Large intestine (tissue), 3 donors: Measurements from ENCODE around the gene CDKAL1. TPM values are rescaled to one million over a fixed set of nuclear protein-coding genes. Genes with fewer than 3 reads are reported as not detected.
"Not testable (repeated sequence)": the region's sequence is repeated elsewhere in the genome, so short reads cannot be mapped to it uniquely, and the experiment has no call there.

Source experiments
- DNase-seq, 2 donors: peaks; one replicate each; pipeline versions ENCODE4 v3.0.0 to v3.0.0-alpha.2; 2013
- H3K27ac ChIP-seq: one replicate; pipeline ENCODE4 v1.5.1; 2013; ENCODE audit warnings: low read length
- H3K27me3 ChIP-seq: 2 replicates; pipeline ENCODE4 v1.6.1; 2013; ENCODE audit warnings: low read length; ENCODE audit not compliant: control insufficient read depth, insufficient read depth
- H3K36me3 ChIP-seq: 2 replicates; pipeline ENCODE4 v1.6.1; 2013; ENCODE audit warnings: low read length; ENCODE audit not compliant: control insufficient read depth, insufficient read depth
- H3K4me1 ChIP-seq: one replicate; pipeline ENCODE4 v1.6.1; 2013; ENCODE audit warnings: low read length; ENCODE audit not compliant: control insufficient read depth, insufficient read depth
- H3K4me3 ChIP-seq: one replicate; pipeline ENCODE4 v1.5.1; 2013; ENCODE audit warnings: low read length
- H3K9me3 ChIP-seq: one replicate; pipeline ENCODE4 v1.6.1; 2013; ENCODE audit warnings: mild to moderate bottlenecking, low read depth, low read length, moderate library complexity; ENCODE audit not compliant: control insufficient read depth
- WGBS: methylation state at CpG from one replicate; pipeline ENCODE4 v1.1.5; 2013; ENCODE audit warnings: low lambda C conversion rate; ENCODE audit not compliant: insufficient coverage; 5-methylcytosine and 5-hydroxymethylcytosine counted together
- polyA plus RNA-seq: library from polyadenylated mRNA; unstranded; fragments of 120-200 nt; gene quantifications from one replicate; pipeline ENCODE4 v1.2.1, GENCODE V29; 2013

CDKAL1 gene
- polyA plus RNA-seq, 1 donor, result 10.3 TPM

- Histone ChIP-seq H3K36me3 (no peaks in the 10 kb centered on the region), H3K4me3 (no peak overlapping the region), H3K4me1 (no peaks in the 10 kb centered on the region), H3K27ac (no peak overlapping the region), H3K9me3 (no peaks in the 10 kb centered on the region), H3K27me3 (no peaks in the 10 kb centered on the region)
- DNase-seq, result no peak
Observed at GRCh38 chr6:20717743-20718142, 183.5 kb downstream of the CDKAL1 start.

- no CpG with 5 or more reads among the region's 3 CpGs for WGBS
- Histone ChIP-seq H3K36me3 (no peaks in the 10 kb centered on the region), H3K4me3 (no peak overlapping the region), H3K27me3 (no peaks in the 10 kb centered on the region), H3K27ac (no peak overlapping the region), H3K9me3 (no peaks in the 10 kb centered on the region), H3K4me1 (no peaks in the 10 kb centered on the region)
- no peak for DNase-seq
Observed at GRCh38 chr6:20718705-20719653, 184.7 kb downstream of the CDKAL1 start.

GRCh38 chr6:20719980-20720379 lies 185.7 kb downstream of the CDKAL1 start:
- Histone ChIP-seq H3K36me3 (no peaks in the 10 kb centered on the region), H3K4me1 (no peaks in the 10 kb centered on the region), H3K27ac (no peak overlapping the region), H3K4me3 (no peak overlapping the region), H3K9me3 (no peaks in the 10 kb centered on the region), H3K27me3 (no peaks in the 10 kb centered on the region)
- DNase-seq, result no peak
- WGBS, result no CpG with 5 or more reads among the region's 2 CpGs

GRCh38 chr6:20721121-20721520 lies 186.9 kb downstream of the CDKAL1 start:
- not testable (repeated sequence) for H3K27me3 ChIP-seq, H3K4me1 ChIP-seq, H3K9me3 ChIP-seq, DNase-seq, H3K36me3 ChIP-seq, H3K4me3 ChIP-seq, H3K27ac ChIP-seq
- WGBS, result 100% methylated on average over 1 of the region's 3 CpGs

- H3K9me3 ChIP-seq, result no peaks in the 10 kb centered on the region
- H3K36me3 ChIP-seq, result no peaks in the 10 kb centered on the region
- no peak for DNase-seq
- H3K4me3 ChIP-seq, result no peak overlapping the region
- no peak overlapping the region for H3K27ac ChIP-seq
- H3K27me3 ChIP-seq, result no peaks in the 10 kb centered on the region
- no peaks in the 10 kb centered on the region for H3K4me1 ChIP-seq
- no CpG with 5 or more reads among the region's 2 CpGs for WGBS
Observed at GRCh38 chr6:20722455-20722854, 188.2 kb downstream of the CDKAL1 start.

GRCh38 chr6:20723236-20723635 lies 189.0 kb downstream of the CDKAL1 start:
- WGBS, result no CpG with 5 or more reads among the region's 12 CpGs

GRCh38 chr6:20724443-20725190 lies 190.4 kb downstream of the CDKAL1 start:
- Histone ChIP-seq H3K27ac (no peak overlapping the region), H3K27me3 (no peaks in the 10 kb centered on the region), H3K4me3 (no peak overlapping the region), H3K36me3 (no peaks in the 10 kb centered on the region), H3K9me3 (no peaks in the 10 kb centered on the region), H3K4me1 (no peaks in the 10 kb centered on the region)
- no peak for DNase-seq
- WGBS, result 0% methylated on average over 1 of the region's 6 CpGs

More at GRCh38 chr6:20723236-20723635, 189.0 kb downstream of the CDKAL1 start:
- Histone ChIP-seq H3K9me3 (no peaks in the 10 kb centered on the region), H3K27me3 (no peaks in the 10 kb centered on the region), H3K4me1 (no peaks in the 10 kb centered on the region), H3K4me3 (no peak overlapping the region), H3K36me3 (no peaks in the 10 kb centered on the region), H3K27ac (no peak overlapping the region)
- no peak for DNase-seq

- WGBS, result no CpG with 5 or more reads among the region's 3 CpGs
- H3K36me3 ChIP-seq, DNase-seq, H3K27ac ChIP-seq, H3K27me3 ChIP-seq, H3K9me3 ChIP-seq, H3K4me3 ChIP-seq, H3K4me1 ChIP-seq: not testable (repeated sequence)
Observed at GRCh38 chr6:20725235-20725634, 191.0 kb downstream of the CDKAL1 start.

- DNase-seq, result no peak
- Histone ChIP-seq H3K9me3 (no peaks in the 10 kb centered on the region), H3K36me3 (no peaks in the 10 kb centered on the region), H3K4me1 (no peaks in the 10 kb centered on the region), H3K27me3 (no peaks in the 10 kb centered on the region), H3K27ac (no peak overlapping the region), H3K4me3 (no peak overlapping the region)
- 100% methylated on average over 1 of the region's 1 CpG for WGBS
Observed at GRCh38 chr6:20729086-20729485, 194.8 kb downstream of the CDKAL1 start.

- not testable (repeated sequence) for H3K27me3 ChIP-seq, H3K36me3 ChIP-seq, H3K27ac ChIP-seq, H3K4me1 ChIP-seq, H3K4me3 ChIP-seq, H3K9me3 ChIP-seq, DNase-seq
- 100% methylated on average over 3 of the region's 8 CpGs for WGBS
Observed at GRCh38 chr6:20732362-20732761, 198.1 kb downstream of the CDKAL1 start.
